ENCODE data around the gene INTU.
"Not testable (repeated sequence)": the region's sequence is repeated elsewhere in the genome, so short reads cannot be mapped to it uniquely, and the experiment has no call there.

INTU gene

DNA sequence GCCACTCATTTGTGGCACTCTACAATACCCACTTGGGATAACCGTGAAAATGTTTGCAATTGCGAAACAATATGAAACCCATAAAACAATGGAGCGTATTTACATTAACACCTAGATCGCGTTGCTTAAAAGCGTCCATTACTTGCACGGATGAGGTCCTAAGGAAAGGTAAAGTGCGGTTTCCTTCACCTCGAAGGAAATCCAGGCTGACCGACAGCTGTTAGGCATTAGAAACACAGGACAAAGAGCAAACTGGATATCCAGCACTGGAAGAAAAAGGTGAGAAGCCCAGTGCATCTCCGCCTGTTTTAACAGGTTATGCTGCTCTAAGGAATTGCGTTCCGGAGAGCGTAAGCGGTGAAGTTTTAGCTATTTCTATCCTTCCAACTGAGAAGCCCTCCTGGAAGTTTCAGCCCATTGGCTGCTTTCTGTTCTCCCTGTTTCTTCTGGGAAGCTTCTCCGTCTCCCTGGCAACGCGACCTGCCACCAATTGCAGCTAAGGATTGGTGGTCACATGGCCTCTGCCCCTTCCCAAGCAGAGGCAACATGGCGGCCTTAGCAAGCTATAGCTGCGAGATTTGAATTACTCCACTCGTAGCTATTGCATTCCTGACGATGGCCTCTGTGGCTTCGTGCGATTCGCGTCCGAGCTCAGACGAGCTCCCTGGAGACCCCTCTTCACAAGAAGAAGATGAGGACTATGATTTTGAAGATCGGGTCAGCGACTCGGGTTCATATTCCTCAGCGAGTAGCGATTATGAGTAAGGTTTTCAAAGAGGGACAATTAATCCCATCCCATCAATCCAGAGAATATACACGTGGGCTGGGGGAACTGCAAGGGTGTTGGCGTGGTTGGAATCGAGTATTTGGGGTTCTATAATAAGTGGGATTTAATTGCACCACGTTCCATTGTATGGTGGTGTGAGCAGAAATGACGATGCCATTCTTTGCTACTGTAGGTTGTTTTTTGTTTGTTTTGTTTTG, at the start of gene INTU:
TSS of gene INTU (plus strand) at position 538 of the 984 bp plus-strand sequence. CDS start at position 616, 78 bp downstream.
- DNase-seq = peak; percentile 73

DNA sequence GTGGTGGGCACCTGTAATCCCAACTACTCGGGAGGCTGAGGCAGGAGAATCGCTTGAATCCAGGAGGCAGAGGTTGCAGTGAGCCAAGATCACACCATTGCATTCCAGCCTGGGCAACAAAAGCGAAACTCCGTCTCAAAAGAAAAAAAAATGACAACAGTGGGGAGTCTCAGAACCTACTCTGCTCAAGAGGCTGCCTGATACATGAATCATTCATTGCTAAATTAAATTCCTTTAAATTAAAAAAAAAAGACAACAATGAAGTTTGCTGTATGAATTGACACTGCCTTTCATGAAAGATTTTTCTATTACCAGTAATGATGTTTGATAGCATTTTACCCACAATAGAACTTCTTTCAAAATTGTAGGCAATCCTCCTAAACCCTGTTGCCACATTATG, 46.3 kb upstream of the INTU start:
- not testable (repeated sequence) for DNase-seq

DNA sequence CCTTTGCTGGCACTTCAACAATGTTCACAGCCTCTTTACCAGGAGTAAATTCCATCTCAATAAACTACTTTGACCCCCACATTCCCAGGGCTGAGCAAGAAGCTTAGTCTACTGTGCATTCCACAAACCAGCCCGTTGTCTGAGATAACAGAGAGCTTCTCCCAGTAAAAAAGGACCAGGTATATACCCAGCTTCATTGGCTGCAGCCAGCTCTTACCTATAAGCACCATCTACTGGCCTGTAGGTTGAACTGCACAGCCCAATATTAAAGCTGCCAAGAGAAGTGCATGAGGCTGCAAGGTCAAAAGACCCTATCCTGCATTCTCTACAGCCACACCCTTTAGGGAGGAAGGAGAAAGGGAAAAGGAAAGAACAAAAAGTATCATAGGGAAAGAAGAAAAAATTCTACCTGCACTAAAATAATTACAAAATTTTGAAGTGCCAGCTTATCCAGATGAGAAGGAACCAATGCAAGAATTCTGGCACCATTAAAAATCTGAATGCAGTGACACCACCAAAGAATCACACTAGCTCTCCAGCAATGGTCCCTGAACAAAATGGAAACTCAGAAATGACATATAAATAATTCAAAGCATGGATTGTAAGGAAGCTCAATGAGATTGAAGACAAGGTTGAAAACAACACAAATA, 45.7 kb upstream of the INTU start:
- DNase-seq = no peak

DNA sequence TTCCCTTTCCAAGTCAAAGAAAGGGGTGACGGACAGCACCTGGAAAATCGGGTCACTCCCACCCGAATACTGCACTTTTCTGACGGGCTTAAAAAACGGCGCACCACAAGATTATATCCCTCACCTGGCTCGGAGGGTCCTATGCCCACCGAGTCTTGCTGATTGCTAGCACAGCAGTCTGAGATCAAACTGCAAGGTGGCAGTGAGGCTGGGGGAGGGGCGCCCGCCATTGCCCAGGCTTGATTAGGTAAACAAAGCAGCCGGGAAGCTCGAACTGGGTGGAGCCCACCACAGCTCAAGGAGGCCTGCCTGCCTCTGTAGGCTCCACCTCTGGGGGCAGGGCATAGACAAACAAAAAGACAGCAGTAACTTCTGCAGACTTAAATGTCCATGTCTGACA, 43.6 kb upstream of the INTU start:
- DNase-seq = not testable (repeated sequence)

DNA sequence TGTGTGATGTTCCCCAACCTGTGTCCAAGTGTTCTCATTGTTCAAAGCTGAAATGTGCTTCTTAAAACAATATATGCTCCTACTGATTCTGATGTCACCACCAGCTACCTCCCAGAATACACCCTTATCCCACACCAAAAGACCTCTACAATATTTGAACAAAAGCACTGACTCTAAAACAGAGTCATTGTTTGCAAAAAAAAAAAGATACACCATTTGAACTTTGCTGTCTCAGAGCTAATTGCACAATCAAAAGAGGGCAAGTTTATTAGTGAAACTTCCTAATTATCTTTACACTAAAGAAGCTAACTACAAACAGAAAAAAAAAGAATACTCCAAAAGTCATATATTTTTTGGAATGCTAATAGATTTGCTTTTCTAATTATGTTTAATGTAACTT, 34.1 kb upstream of the INTU start:
- no peak for DNase-seq

DNA sequence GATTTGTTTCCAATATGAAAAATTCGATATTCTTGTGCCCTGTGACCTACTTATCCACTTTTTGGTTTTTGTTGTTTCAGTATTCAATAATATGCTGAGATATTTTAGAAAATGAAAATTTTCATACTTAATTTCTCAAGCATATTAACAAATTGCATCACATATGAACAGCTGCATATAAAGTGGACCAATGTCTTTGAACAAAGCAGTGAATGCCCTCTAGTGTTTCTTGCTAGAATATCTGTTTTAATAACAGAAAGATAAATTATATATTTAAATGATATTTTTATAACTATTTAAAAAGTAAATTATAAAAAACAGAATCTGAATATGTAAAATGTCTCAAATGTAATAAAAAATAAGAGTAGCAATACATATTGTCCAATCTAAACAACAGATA, 31.7 kb upstream of the INTU start:
- DNase-seq = no peak

DNA sequence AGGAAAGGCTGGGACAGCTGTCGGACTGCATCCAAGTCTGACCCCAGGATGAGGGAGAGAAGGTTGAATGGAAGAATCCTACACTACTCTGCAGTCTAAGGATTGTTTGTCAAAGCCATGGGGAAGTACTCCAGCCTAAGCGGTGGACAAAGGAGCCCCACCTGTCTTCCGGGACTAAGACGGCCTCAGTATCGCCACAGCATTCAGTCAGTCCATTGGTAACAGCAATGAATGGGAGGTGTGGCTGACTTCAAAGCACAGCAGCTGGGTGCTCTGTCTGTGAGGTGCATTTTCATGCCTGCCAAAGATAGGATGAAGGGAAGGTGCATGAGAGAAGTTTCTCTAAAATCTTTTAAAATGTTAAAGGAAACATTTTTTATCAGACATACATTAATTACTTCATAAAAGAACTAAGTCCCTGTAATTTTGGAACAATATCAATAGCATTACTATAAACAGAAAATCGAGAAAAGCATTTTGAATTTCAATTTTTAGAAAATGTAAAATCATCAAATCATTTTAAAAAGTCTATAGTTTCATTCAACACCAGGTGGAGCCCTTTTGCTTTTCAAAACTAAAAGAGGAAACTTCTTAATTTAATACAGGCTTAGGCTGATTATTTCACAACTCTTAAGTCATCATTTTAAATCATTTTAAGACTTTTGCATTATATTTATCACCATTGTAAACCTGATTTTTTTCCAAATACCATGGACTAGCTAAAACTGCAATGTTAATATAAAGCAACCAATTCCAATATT, 27.6 kb upstream of the INTU start:
- no peak for DNase-seq

DNA sequence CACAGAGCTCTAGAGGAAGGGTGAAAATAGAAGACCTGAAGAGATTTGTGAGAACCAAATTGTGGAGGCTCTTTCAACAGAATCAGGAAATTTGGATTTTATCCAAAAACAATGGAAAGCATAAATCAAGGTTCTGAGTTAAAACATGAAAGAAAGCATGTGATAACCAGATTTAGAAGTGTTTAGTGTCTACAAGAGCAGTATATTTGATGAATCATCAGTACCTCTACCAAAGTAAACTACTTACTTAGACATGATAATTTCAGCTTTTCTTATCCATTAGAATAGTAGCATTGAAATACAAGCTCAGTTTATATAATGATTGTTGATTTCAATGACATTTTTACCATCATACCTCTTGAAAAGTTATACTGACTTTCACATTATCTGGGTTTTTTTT, 25.9 kb upstream of the INTU start:
- DNase-seq = no peak

DNA sequence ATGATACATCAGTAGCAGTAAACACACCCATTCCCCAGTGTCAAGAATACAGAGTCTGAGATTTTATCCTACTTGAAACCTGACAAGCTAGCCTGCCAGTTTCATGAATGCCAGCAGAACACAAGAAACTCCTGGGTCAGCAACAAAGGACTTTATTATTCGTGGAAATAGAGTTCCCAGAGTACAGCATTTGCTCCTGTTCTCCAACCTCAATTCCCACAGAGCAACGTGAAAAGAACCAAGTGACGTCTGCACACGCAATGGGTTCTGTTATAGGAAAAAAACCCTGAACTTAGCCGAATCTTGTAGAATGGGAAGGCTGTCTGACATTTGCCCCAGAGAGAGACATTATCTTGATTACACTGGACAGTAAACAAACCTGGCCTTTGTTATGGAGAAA, 23.3 kb upstream of the INTU start:
- no peak for DNase-seq

DNA sequence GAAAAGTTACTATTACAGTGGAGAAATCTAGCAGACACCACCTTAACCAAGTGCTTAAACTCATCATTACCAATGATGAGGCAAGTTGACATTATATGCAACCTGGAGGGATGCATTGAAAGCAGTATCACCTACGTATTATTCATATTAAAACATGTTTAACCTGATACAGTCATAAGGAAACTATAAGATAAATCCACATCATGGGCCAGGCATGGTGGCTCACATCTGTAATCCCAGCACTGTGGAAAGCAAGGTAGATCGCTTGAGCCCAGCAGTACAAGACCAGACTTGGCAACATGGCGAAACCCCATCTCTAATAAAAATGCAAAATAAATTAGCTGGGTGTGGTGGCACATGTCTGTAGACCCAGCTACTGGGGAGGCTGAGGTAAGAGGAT, 22.3 kb upstream of the INTU start:
- no peak for DNase-seq

DNA sequence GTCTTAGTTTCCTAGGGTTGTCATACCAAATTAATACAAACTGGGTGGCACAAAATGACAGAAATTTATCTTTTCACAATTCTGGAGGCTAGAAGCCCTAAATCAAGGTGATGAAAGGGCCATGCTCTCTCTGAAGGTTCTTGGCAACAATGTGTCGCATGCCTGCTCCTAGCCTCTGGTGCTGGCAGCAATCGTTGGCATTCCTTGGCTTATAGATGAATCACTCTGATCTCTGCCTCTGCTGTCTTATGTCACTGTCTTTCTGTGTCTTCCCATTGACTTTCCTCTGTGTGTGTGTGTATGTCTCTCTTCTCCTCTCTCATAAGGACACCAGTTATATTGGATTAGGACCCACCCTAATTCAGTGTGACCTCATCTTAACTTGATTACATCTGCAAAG, 15.9 kb upstream of the INTU start:
- DNase-seq = no peak

DNA sequence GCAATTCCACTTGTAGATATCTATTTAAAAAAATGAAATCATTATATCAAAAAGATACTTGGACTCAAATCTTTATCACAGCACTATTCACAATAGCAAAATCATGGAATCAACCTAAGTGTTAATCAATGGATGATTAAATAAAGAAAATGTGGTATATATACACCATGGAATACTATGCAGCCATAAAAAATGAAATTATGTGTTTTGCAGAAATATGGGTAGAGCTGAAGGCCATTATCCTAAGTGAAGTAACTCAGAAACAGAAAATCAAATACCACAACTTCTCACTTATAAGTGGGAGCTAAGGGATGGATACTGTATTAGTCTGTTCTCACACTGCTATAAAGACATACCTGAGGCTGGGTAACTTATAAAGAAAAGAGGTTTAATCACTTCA, 14.3 kb upstream of the INTU start:
- DNase-seq = no peak

DNA sequence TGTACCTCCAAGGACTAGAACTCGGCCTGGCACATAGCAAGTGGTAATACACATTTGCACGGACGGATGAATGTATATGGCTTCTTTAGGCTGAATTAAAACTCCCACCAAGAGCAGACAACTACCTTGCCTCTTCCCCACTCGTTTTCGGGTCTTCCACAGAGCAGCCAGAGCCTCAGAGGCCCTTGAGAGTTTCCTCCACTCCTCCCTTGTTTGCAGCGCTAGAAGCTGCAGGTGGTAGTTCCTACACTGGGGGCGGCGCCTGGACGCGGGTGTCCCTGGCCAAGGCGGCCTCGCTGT, 10.2 kb upstream of the INTU start:
- DNase-seq = no peak

DNA sequence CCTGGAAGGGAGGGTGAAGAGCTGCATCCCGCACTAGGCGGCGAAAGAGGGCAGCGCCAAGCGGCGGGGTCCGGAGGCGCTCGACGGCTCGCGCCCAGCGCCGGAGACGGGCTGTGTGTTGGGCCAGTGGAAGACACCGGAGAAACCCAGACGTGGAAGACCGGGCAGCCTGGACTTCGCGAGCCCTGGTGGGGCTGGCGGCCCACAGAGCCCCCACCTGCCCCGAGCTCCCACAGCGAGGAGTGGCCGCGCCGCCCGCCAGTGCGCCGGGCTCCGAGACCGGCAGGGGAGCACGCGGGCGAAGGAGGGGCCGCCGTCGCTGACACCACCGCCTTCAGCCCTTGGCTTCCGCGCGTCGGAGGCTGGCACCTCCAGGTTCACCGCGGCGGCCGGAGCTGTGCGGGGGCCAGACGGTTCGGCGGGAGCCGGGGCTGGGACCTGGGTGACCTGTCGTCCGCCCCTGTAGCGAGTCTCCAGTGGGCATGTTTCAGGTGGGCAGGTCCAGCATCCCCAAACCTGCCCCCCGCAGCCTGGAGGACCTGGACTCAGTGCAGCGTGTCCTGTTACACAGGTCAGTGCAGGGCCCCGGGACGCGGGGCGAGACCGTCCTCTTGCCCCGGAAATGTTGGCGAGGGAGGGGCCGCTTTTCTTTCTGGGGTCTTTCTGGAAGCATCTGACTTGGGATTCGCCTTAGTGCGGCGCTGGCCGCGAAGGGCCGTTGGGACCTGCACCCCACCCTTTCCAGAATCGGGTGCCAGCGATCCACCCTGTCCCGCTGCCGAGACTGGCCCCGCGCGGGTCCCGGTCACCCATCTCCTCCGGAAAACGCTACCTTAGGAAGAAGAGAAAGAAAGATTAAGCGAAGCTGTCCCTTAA, 9.6 kb upstream of the INTU start:
- DNase-seq = no peak

DNA sequence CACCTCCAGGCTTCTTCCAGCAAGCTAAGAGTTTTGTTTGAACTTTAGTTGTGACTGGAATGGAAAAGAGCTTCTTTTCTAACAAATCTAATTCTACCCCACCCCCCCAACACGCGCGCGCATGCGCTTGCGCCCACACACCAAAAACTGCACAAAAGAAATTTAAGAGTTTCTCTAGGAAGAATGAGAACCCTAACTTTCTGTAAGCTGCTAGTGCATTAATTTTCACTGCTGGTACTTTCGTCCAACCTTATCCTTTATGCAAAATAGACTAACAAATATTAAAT, 9.0 kb upstream of the INTU start:
- DNase-seq = no peak

DNA sequence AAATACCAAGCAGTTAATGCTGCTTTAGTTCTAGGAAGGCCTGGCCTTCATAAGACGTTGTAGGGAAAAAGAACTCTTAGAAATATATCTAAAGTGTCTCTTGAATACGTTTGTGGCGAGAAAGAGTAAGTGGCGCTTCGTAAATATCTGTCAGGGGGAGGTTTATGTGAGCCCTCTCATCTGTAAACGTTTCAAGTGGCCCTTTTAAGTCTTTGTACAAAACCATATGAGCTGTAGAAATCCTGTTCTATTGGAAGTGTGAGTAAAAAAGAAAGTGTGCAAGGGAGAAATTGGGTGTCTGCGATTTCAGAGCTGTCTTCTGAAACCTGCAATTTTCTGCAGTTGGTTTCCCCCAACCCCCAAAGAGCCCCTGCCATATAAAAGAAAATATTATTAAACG, 8.6 kb upstream of the INTU start:
- DNase-seq = no peak

DNA sequence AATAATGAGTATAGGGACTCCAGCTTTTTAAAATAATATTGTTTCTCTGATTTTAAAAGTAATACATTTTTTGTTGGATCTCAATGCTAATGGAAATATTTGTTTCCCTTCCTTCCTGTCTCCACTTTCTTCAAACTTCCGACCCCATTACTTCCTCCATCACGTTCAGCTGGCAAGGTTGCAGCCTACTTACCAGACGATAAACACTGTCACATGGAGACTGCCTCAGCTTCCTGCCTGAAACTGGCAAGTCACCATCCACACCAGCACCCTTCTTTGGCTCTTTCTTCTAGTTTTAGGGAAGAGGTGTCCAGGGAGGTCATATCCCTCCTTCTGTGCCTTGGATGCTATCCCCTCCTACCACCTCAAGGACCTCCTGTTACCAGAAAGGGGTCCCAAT, 3.4 kb upstream of the INTU start:
- DNase-seq = no peak

DNA sequence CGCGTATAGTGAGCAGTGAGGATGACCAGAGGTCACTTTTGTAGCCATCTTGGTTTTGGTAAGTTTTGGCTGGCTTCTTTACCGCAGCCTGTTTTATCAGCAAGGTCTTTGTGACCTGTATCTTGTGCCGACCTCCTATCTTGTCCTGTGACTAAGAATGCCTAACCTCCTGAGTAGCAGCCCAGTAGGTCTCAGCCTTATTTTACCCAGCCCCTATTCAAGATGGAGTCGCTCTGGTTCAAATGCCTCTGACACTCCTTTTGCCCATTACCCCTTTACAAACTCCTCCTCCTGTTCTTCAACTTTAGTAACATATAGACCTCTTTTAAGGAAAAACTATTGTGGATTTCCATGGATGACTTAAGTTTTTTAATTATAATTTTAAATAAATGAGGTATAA, 2.6 kb upstream of the INTU start:
- DNase-seq = no peak

DNA sequence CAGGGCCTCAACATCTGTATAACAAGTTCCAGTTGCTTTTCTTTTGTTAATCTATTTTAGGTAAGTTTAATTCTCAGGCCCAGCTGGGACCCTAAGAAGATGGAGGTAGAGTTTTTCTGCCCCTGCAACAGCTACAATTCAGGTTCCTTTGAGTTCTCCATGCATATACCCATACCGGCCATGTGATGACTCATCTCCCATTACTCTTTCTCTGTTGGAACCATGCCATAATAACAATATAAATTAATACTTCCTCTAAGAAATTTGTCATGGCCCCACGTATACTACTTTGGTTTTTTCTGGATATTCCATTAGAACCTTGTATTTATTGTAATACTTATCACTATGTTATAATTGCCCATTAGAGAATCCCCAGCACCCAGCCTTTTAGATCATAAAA, 1.3 kb upstream of the INTU start:
- DNase-seq = no peak

DNA sequence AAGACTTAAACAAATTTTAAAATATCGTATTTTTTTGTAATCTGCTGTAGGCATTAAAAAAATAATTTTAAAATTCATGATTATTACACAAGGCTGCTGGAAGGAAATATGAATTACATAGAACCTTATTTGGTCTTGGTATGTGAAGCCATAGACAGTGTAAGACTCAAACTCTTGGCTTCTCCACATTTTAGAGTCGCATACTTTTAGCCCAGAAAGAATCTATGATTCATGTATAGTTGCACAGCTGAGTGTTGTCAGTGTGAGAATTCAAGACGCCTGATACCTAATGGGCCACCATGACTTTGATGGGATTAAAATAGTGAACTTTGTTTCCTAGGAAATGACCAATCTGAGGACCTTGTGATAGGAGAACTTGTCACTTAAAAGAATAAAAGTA, 1.4 kb downstream of the INTU start:
- no peak for DNase-seq

DNA sequence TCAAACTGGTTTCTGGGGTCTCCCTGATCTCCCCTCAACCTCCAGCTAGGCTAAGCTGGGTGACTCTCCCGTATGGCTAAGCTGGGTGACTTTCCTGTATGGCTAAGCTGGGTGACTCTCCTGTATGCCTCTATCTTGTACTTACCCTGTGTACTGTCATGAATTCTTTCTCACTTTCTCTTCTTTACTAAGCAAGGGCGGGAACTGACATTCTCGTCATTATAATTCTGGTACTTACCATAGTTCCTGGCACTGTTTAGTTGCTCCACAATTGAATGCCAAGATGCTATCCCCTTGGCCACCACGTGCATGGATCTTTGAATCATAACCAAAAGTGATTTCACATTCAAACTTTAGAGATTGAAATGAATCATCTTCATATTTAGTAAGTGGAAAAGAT, 8.8 kb downstream of the INTU start:
- no peak for DNase-seq

DNA sequence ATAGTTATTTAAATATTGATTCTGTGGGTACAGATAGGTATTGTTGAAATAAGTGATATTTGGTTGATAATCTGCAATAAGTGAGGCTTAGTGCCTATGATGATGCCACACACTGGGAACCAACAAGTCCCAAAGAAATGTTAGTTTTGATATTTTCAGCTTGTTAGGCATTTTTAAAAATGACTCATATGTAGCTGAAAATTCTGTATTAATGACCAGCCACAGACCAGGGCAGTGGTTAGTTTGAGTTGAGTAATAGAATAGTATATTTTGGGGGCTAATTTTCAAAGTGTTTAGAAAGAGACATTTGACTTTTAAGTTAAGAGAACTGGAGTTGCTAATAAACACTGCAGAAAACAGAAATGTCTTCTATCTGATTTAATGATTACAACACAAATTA, 9.4 kb downstream of the INTU start:
- DNase-seq = no peak

DNA sequence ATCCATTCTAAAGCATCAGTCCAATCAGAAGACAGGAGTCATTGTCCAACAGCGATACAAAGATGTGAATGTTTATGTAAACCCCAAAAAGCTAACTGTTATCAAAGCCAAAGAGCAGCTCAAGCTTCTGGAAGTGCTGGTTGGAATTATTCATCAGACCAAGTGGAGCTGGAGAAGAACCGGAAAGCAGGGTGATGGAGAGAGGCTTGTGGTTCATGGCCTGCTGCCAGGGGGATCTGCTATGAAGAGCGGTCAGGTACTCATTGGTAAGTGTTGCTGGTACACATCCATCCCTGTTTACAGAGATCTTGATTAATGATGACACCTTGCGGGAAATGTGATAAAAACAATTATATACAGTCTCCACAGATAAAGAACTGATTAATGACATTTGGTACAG, 11.0 kb downstream of the INTU start:
- no peak for DNase-seq

Measured in NCI-H2171 (cell line).